ENCODE measurements around the gene PARL. TPM values are rescaled to one million over a fixed set of nuclear protein-coding genes. Genes with fewer than 3 reads are reported as not detected.

PARL gene
- total and polyA plus RNA-seq, 9 of the 15 experiments (the other 6 are each of a cell fraction or from before 2014, with no cell fraction given): 39.5 to 82.4 (median 57.4) TPM

DNA sequence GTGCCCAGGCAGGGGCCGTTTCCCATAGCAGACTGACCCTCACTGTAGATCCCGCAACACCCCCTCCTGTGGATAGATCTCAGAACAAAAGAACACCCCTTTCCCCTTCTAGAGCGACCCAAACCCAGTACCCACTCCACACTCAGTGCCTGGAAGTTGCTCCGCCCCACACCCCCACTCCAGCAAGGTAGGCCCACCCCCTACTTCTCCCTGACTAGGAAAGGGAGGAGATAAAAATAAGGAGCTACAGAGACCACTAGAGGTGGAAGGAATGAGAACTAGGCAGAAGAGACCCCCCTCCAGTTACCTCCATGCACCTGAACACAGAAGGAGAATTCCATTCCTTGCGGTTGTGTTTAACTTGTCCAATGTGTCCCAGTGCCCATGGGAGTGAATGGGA lies 30.2 kb upstream of the PARL start:
- POLR2A ChIA-PET: interaction anchor here (0.9 kb wide), 1 partner anchor 9 kb away, joined by 4 read pairs; no protein-coding TSS in a partner anchor
- Histone ChIP-seq H2AFZ (ENCODE audit: low read depth, low read length) (no peak overlapping the region), H3K9me1 (ENCODE audit: control insufficient read depth, insufficient read depth, low read length) (no peaks in the 10 kb centered on the region), H4K20me1 (replicated peaks; ENCODE audit: control insufficient read depth, insufficient read depth, low read length) (no peaks in the 10 kb centered on the region), H3K79me2 (ENCODE audit: control insufficient read depth, insufficient read depth, low read length) (no peaks in the 10 kb centered on the region), H3K4me2 (ENCODE audit: insufficient read depth, low read length) (no peak overlapping the region), H3K36me3 (ENCODE audit: control insufficient read depth, insufficient read depth, low read length) (peaks cover 4% of the 10 kb centered on the region; the same call in 2 of the 3 replicates), H3K27me3 (ENCODE audit: control insufficient read depth in 2 of 2, insufficient read depth in 2 of 2, low read length in 2 of 2) (peaks cover 0 to 9% of the 10 kb centered on the region in 2 experiments; a peak in 2 of 5 replicates), H3K4me3 (no peak overlapping the region), H3K9ac (ENCODE audit: insufficient read depth in 1 of 2, low read depth in 2 of 2, low read length in 2 of 2) (no peak overlapping the region; a peak in 1 of 4 replicates), H3K27ac (ENCODE audit: extremely low read depth, low read depth, low read length) (no peak overlapping the region), H3K9me3 (replicated peaks; ENCODE audit: control insufficient read depth, insufficient read depth, low read depth, low read length) (no peaks in the 10 kb centered on the region), H3K4me1 (replicated peaks in 1 of 2; ENCODE audit: control insufficient read depth in 2 of 2, insufficient read depth in 2 of 2, low read length in 2 of 2) (peaks cover 0 to 10% of the 10 kb centered on the region in 2 experiments; a peak in 3 of 5 replicates)
- ATAC-seq (no peak), DNase-seq (ENCODE audit: extremely low read depth in 1 of 4, low spot score in 3 of 4) (no peak), FAIRE-seq (no peak)
- intact Hi-C loops (cut with micrococcal nuclease) (no loop called here), in situ Hi-C loops (cut with MboI) (no loop called here)
- BruUV-seq (replicated peaks): no TSS peak
- 52% methylated on average over 5 of the region's 5 CpGs for WGBS (ENCODE audit: insufficient coverage, low coverage, missing lambda C conversion rate)
- CTCF ChIA-PET (ENCODE audit: low intra/inter-chr PET ratio): no interaction called here
- TF ChIP-seq RFX1 (IDR thresholded peaks at IDR 0.05): no peak
- no peak for TF ChIP-seq ZNF324 (CRISPR knock-in tag; IDR thresholded peaks at IDR 0.05)
- no peak for TF ChIP-seq NCOA4 (IDR thresholded peaks at IDR 0.05; ENCODE audit: partially characterized antibody)
- TF ChIP-seq, protein P1, sequence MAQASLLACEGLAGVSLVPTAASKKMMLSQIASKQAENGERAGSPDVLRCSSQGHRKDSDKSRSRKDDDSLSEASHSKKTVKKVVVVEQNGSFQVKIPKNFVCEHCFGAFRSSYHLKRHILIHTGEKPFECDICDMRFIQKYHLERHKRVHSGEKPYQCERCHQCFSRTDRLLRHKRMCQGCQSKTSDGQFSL (CRISPR knock-in tag; IDR thresholded peaks at IDR 0.05): no peak
- TF ChIP-seq, protein P1 (tag; IDR thresholded peaks at IDR 0.05): no peak
- no peak for TF ChIP-seq JUNB (CRISPR knock-in tag; conservative IDR thresholded peaks at IDR 0.05)
- no peak for TF ChIP-seq ZNF174 (CRISPR knock-in tag; IDR thresholded peaks at IDR 0.05)
